ENCODE results near the gene SPINK2.

The SPINK2 gene

GRCh38 chr4:56799824-56800756, 21.4 kb downstream of the SPINK2 start:
- peak; percentile 82 for DNase-seq

DNA sequence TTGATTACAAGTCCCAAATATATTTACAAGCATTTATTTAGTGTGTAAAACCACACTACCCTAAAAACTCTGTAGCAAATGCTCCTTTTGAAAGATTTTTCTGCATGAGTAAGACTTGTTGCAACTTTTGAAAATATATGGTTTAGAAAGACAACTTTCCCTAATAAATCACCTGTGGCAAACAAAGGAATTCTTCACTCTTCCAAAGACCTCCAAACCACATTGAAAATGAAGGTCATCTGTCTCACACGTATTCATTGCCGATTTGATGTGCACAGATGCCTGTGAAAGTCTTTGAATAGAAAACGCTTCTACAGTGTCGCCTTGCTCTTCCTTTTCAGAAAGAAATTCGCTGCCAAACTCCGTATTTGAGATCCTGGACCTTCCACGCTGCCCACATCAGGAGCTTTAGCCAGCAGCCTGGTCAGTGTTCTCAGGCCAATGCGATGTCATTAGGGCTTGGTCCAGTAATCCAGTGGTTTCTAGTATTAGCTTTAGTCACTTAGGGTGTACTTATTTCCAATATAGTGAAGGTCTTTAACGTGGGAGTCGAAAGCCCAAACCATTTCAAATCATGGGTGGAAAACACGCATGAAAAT, 22.2 kb downstream of the SPINK2 start:
- DNase-seq = no peak

DNA sequence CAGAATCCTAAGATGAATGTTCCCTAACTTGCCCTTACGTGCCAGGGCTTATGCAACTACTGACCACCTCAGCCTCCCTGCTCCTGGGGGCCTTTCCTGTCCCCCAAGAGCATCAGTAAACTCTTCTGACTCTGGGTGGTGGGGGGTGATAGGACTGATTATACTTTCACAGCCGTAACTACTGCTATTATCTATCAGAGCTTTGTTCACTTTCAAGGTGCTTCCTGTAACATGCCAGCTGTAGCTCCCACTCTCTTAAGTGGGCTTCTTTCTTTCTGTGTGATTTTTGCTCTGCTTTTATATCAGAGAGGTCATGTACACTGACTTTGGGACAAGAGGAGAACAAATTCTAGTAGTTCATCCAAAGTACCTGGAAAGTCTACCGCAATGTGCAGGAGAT, 25.3 kb downstream of the SPINK2 start:
- no peak for DNase-seq

DNA sequence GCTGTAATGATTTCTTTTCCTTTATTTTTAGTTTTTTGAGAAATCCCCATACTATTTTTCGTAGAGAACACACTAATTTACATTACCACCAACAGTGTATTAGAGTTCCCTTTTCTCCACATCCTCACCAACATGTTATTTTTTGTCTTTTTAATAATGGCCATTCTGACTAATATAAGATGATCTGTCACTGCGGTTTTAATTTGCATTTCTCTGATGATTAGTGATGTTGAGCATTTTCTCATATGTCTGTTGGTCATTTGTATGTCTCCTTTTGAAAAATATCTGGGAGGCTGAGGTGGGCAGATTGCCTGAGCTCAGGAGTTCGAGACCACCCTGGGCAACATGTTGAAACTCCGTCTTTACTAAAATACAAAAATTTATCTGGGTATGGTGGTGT, 30.2 kb downstream of the SPINK2 start:
- DNase-seq = no peak

- no peak for DNase-seq
Measured at GRCh38 chr4:56790691-56791091, 30.8 kb downstream of the SPINK2 start.

GRCh38 chr4:56788081-56788480, 33.4 kb downstream of the SPINK2 start:
- DNase-seq = no peak

- DNase-seq = no peak
Measured at GRCh38 chr4:56787380-56787779, 34.1 kb downstream of the SPINK2 start.

DNA sequence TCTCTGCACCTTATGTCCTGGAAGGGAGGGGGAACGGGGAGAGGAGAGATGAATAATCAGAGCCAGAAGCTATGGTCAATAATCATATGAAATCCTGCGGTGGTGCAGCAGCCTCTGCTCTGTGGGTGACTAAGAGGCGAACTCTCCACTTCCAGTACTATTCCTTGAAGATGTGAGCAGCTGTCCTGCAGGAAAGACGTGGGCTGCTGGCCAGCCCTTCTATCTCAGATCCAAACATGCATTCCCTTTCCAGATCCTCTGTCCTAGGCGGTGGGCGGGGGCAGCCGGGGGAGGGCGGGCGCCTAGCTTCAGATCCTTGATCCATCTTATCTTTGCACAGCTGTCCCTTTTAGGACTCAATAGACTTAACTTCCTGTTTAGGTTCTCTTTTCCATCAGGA, 34.5 kb downstream of the SPINK2 start:
- DNase-seq = peak; percentile 72

DNA sequence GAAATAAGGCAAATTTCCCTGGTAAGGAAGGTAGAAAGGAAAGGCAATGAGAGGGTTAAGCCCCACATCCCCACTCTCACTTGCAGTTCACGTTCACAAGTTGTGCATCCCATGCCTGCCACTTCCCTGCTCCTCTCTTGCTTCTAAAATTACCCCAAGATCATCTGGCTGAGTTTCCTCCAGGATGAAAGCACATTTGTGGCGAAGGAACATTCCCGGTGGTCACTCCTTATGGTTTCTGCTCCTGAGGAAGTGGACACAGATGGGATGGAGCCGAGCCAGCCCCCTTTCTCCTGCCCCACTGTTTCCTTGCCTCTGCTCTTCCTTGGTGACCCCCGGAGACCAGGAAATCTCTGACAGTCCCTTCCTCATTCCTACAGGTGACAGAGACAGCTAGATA, 37.5 kb downstream of the SPINK2 start:
- no peak for DNase-seq

GRCh38 chr4:56782019-56782418, 39.5 kb downstream of the SPINK2 start:
- DNase-seq = no peak

- no peak for DNase-seq
Measured at GRCh38 chr4:56773346-56773745, 48.2 kb downstream of the SPINK2 start.

DNA sequence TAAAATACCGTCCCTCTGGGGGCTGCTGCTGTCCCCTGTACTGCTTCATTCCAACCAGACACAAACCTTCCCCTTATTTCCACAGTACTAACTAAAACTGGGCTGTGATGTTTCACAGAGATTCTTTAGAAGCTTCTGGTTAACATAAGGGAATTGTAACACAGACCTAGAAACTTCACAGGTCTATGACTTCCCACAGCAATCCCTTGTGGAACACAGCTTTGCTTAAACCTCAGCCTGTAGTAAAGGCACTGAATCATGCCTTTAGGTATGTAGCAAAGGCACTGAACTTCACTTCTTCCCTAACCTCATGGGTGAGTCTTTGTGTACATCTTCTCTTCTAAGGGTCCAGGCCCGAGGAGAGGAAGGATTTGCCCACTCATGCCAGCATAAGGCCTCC, 49.4 kb downstream of the SPINK2 start:
- DNase-seq = no peak

DNA sequence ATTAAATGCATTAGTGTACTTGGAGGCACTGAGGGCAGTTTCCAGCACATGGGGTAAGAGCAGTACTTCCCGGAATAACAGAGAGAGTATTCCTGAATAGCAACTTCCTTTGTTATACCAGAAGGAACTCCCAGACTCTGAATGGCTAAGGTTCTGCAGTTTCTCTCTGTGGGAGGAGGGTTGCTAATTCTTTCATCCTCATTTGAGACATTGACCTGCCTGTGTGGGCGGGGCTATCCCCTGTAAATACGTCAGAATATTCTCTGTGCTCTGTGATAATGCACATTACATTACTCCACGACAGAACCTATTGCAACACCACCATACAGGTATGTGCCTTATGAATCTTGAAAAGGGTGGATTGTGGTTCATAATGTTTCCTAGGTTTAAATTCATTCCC, 52.7 kb downstream of the SPINK2 start:
- no peak for DNase-seq

- no peak for DNase-seq
Measured at GRCh38 chr4:56768316-56768715, 53.2 kb downstream of the SPINK2 start.

DNA sequence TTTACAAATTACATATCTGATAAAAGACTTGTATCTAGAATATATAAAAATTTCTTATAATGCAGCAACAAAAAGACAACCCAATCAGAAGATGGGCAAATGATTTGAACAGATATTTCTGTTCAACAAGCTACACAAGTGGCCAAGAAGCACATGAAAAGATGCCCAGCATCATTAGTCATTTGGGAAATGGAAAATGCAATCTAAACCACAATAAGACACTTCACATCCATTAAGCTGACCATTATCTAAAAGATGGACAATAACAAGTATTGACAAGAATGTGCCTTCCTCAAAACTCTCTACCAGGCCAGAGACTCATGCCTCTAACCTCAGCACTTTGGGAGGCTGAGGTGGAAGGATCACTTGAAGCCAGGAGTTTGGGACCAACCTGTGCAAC, 53.9 kb downstream of the SPINK2 start:
- no peak for DNase-seq

DNA sequence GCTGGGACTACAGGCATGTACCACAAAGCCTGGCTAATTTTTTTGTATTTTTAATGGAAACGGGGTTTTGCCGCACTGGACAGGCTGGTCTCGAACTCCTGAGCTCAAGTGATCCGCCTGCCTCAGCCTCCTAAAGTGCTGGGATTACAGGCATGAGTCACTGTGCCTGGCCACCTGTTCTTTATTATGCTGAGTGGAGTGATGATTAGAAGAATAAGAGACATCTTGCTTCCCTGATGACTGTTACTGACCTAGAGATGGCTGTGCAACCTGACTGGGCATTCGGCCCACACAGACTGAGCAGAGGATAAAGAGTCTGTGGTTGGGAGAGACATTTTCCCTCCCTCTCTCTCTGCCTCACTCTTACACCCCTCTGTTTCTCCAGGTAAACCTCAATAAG, 56.7 kb downstream of the SPINK2 start:
- peak; percentile 46 for DNase-seq

GRCh38 chr4:56764223-56764622, 57.3 kb downstream of the SPINK2 start:
- DNase-seq = no peak

DNA sequence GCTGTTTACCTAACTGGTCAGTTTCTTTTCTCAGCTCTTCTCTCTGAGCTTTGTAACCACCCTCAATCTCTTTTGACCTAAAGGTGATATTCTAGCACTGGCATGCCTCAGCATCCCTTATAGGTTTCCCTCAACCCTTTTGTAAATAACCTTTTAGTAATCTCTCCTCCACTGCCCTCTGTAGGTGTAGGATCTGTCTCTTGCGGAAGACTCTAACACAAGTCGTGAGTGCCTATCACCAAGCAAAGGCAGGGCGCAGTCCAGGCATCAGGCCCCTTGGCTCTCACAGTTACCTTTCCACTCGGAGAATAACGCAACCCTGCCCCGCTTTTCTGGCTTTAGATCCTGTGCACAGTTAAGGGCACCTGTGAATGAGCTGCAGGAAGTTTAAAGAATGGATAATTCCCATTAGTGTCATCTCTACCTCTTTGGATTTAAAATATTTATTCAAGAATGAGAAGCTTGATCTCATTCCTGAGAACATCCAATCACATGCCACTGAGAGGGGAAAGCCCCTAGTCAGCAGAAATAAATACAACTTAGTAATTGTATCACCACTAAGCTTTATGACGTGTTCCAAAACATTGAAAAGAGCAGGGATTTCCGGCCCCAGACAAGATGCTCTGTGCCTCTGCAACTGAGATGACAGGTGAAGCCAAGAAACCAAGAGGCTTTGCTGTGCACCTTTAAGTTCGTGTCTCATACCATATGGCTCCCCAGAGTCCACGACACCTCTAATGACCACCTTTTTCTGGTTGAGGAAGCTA, 58.8 kb downstream of the SPINK2 start:
- no peak for DNase-seq

GRCh38 chr4:56760183-56760582, 61.3 kb downstream of the SPINK2 start:
- DNase-seq = no peak

Data from fibroblast of skin of scalp (primary cell).